ENCODE data around the gene PFAS. TPM values are rescaled to one million over a fixed set of nuclear protein-coding genes. Genes with fewer than 3 reads are reported as not detected.
"Not testable (repeated sequence)": the region's sequence is repeated elsewhere in the genome, so short reads cannot be mapped to it uniquely, and the experiment has no call there.

Gene PFAS
- total RNA-seq, 1 donor, result 37.0 TPM

DNA sequence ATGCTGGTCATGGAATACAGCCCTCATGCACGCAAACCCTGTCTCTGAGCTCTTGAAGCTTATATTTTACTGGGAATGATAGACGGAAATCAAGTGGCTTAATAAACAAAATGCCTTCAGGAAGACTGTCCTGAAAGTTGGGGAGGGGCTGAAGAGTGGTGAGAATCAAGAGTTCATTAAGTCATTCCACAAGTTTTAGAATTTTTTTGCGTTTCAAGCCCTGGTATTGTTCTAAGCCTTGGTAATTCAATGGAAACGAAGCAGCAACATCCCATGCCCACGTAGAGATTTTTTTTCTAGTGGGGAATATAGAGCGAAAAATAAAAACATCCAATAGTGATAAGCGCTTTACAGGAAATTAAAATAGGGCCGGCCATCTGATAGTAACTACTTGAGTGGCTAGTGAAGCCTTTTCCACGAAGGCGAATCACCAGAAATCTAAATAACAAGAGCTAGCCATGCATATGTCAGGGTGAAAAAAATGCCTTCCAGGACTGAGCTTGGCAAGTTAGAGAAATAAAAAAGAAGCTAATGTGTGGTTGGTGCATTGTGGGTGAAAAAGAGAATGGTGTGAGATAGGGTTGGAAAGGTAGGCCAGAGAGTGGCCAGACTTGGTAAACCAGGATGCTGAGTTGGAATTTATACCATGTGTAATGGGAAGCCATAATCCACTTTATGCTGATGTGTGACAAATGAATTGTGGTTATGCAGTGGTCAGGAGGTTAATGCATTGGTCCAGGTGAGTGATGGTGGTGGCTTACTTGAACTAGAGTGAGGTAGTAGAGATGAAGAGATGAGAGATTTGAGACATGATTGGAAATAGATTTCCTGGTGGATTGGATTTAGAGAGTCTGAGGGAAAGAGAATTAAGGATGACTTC lies 772 bp downstream of the PFAS start:
- DNase-seq (ENCODE audit: low read depth), result no peak
- peak overlapping the region; percentile 99 for H3K4me3 ChIP-seq (ENCODE audit: low read depth, low read length)
- no peak for TF ChIP-seq CTCF (IDR thresholded peaks at IDR 0.05; ENCODE audit: insufficient read depth, low read length)

- peak; percentile 2 for DNase-seq (ENCODE audit: low read depth)
Measured at GRCh38 chr17:8251411-8251810, 2.3 kb downstream of the PFAS start.

GRCh38 chr17:8253801-8254200 lies 4.7 kb downstream of the PFAS start:
- peak; percentile 2 for DNase-seq (ENCODE audit: low read depth)
- no peak overlapping the region for H3K4me3 ChIP-seq (ENCODE audit: low read depth, low read length)
- TF ChIP-seq CTCF (IDR thresholded peaks at IDR 0.05; ENCODE audit: insufficient read depth, low read length), result peak; percentile 17

More at GRCh38 chr17:8251411-8251810, 2.3 kb downstream of the PFAS start:
- H3K4me3 ChIP-seq (ENCODE audit: low read depth, low read length), result not testable (repeated sequence)

DNA sequence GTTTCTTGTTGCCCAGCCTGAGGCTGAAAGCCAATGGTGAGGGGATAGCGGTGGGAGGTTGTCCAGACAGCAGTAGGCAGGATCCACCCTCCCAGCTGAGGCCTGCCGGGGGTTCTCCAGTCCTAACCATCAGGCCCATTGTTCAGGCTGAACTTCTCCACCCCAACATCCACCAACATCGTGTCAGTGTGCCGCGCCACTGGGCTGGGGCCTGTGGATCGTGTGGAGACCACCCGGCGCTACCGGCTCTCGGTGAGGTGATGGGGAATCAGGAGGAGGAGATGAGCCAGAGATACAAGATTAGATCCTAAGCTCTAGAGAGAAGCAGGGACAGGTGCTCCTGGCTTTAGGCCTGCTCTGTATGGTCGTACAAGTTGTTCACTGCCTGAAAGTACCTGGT lies 5.8 kb downstream of the PFAS start:
- TF ChIP-seq CTCF (IDR thresholded peaks at IDR 0.05; ENCODE audit: insufficient read depth, low read length), result no peak
- no peak overlapping the region for H3K4me3 ChIP-seq (ENCODE audit: low read depth, low read length)
- no peak for DNase-seq (ENCODE audit: low read depth)

DNA sequence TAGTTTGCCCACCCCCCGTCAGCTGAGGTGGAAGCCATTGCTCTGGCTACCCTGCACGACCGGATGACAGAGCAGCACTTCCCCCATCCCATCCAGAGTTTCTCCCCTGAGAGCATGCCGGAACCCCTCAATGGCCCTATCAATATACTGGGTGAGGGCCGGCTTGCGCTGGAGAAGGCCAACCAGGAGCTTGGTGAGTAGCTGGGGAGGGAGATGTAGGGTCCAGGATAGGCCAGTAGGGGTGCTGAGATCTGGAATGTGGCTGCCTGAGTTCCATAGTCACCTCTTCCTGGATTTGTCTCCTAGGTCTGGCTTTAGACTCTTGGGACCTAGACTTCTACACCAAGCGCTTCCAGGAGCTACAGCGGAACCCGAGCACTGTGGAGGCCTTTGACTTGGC lies 6.4 kb downstream of the PFAS start:
- TF ChIP-seq CTCF (IDR thresholded peaks at IDR 0.05; ENCODE audit: insufficient read depth, low read length), result peak; percentile 12
- DNase-seq (ENCODE audit: low read depth), result no peak
- no peak overlapping the region for H3K4me3 ChIP-seq (ENCODE audit: low read depth, low read length)

GRCh38 chr17:8256291-8256690 lies 7.2 kb downstream of the PFAS start:
- TF ChIP-seq CTCF (IDR thresholded peaks at IDR 0.05; ENCODE audit: insufficient read depth, low read length), result no peak
- no peak overlapping the region for H3K4me3 ChIP-seq (ENCODE audit: low read depth, low read length)

GRCh38 chr17:8256691-8257090 lies 7.6 kb downstream of the PFAS start:
- no peak for DNase-seq (ENCODE audit: low read depth)
- TF ChIP-seq CTCF (IDR thresholded peaks at IDR 0.05; ENCODE audit: insufficient read depth, low read length), result no peak

More at GRCh38 chr17:8256291-8256690, 7.2 kb downstream of the PFAS start:
- DNase-seq (ENCODE audit: low read depth), result no peak

More at GRCh38 chr17:8256691-8257090, 7.6 kb downstream of the PFAS start:
- H3K4me3 ChIP-seq (ENCODE audit: low read depth, low read length), result no peak overlapping the region

Data from fibroblast of the aortic adventitia (primary cell).